ENCODE results near the gene PITX2. TPM values are rescaled to one million over a fixed set of nuclear protein-coding genes. Genes with fewer than 3 reads are reported as not detected.

PITX2 gene
- total RNA-seq, 4 donors from 2014 or later, result 15.0 to 34.4 (median 24.5) TPM

- Histone ChIP-seq H3K27ac (no peak overlapping the region), H3K4me1 (peaks cover 0 to 20% (median 15%) of the 10 kb centered on the region in 4 donors), H3K4me3 (no peak overlapping the region), H3K9me3 (no peaks in the 10 kb centered on the region), H3K36me3 (no peaks in the 10 kb centered on the region), H3K27me3 (peaks cover 93% of the 10 kb centered on the region)
- in situ Hi-C loops (cut with MboI; ENCODE audit: low pct_ligation_motif_present in 1 of 4, low pct_unique_long_range_greater_than_20kb in 1 of 4, low sequenced_read_pairs in 3 of 4) (loop anchor here in 3 of 4 donors (25.0 kb wide), 3 partner anchors 323 to 998 kb away; no protein-coding TSS in a partner anchor), intact Hi-C loops (cut with DNase I; ENCODE audit: low total_unique reads) (no loop called here)
- DNase-seq, result no peak
- TF ChIP-seq EP300 (IDR thresholded peaks at IDR 0.05; ENCODE audit: low read depth) (no peak), CTCF (IDR thresholded peaks at IDR 0.05) (no peak), POLR2A (IDR thresholded peaks at IDR 0.05) (no peak), POLR2AphosphoS5 (IDR thresholded peaks at IDR 0.05) (no peak)
- WGBS, 2 donors (ENCODE audit: low coverage in 1 of 2), result 23 to 38% methylated on average over 23 to 34 of the region's 34 CpGs
Measured at GRCh38 chr4:110639207-110640090, 16.6 kb upstream of the PITX2 start.

DNA sequence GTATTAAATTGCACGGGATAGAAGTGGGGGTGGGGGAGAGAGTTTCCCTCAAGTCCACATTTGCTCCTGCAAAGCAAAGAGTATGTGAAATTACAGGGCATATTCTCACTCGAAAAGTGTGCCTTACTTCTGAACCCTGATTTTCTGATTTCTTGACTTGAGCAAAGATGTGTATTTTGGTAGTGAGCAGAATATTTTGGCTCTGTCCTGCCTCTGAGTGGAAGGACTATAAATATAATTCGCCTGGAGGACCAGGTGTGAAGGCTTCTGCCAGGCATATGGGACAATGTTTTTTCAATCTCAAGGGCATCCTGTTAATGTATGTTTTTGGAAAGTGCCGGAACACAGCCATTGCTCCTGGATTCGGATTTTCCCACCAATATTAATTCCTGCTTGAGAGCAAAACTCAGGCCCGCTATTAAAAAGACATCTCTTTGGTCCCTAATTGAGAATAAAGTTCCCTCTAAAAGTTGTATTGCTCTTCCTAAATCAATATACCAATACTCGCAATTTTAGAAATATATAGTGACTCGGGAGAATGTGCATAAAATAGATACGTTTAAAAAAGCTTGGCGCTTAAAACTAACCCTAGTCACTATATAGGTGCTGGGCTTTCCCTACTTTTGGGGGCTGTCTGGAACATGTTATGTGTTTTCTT lies 15.3 kb upstream of the PITX2 start:
- no peaks in the 10 kb centered on the region for H3K36me3 ChIP-seq
- intact Hi-C loops (cut with DNase I; ENCODE audit: low total_unique reads), result no loop called here
- no peak overlapping the region for H3K4me3 ChIP-seq
- WGBS, 2 donors (ENCODE audit: low coverage in 1 of 2), result 42 to 47% methylated on average over 7 to 10 of the region's 10 CpGs
- peaks cover 0 to 25% (median 16%) of the 10 kb centered on the region in 4 donors for H3K4me1 ChIP-seq
- no peak for TF ChIP-seq POLR2AphosphoS5 (IDR thresholded peaks at IDR 0.05)
- no peak for TF ChIP-seq EP300 (IDR thresholded peaks at IDR 0.05; ENCODE audit: low read depth)
- no peak for TF ChIP-seq POLR2A (IDR thresholded peaks at IDR 0.05)
- TF ChIP-seq CTCF (IDR thresholded peaks at IDR 0.05), result no peak
- no peaks in the 10 kb centered on the region for H3K9me3 ChIP-seq
- peaks cover 100% of the 10 kb centered on the region for H3K27me3 ChIP-seq
- in situ Hi-C loops (cut with MboI; ENCODE audit: low pct_ligation_motif_present in 1 of 4, low pct_unique_long_range_greater_than_20kb in 1 of 4, low sequenced_read_pairs in 3 of 4), result loop anchor here in 3 of 4 donors (25.0 kb wide), 3 partner anchors 324 to 999 kb away; no protein-coding TSS in a partner anchor
- no peak for DNase-seq
- H3K27ac ChIP-seq, result peak overlapping the region in 1 of 4 donors; percentile 80

DNA sequence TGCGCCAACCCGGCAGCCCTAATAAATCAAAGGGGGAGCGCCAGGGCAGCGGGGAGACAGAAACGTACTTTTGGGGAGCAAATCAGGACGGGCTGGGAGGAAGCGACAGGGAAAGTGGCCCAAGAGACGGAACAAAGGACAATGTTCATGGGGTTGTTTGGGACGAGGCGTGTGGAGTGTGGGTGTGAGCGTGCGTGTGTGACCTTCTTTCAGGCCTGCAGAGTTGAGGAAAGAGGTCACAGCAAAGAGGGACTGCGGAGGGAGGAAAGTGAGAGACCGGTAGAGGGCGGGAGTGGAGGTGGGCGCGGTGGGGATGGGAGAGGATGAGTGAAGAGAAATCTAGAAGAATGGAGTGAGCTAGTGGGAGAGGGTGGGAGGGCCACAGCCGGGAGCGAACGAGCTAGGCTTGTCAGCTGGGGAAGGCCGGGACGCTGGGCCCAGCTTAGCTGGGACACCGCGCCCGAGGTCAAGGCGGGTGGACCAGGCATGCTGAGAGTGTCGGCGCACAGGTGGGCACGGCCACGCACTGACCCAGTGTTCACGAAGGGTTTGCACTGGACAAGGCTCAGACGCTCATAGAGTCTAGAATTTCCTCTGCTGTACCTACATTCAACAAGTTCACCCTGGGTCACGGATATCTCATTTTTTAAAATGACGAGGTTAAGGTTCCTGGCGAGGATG lies 14.7 kb upstream of the PITX2 start:
- intact Hi-C loops (cut with DNase I; ENCODE audit: low total_unique reads), result no loop called here
- no peak for TF ChIP-seq EP300 (IDR thresholded peaks at IDR 0.05; ENCODE audit: low read depth)
- no peak for TF ChIP-seq POLR2A (IDR thresholded peaks at IDR 0.05)
- no peak for TF ChIP-seq POLR2AphosphoS5 (IDR thresholded peaks at IDR 0.05)
- TF ChIP-seq CTCF (IDR thresholded peaks at IDR 0.05), result no peak
- in situ Hi-C loops (cut with MboI; ENCODE audit: low pct_ligation_motif_present in 1 of 4, low pct_unique_long_range_greater_than_20kb in 1 of 4, low sequenced_read_pairs in 3 of 4), result loop anchor here in 3 of 4 donors (25.0 kb wide), 3 partner anchors 325 to 1000 kb away; no protein-coding TSS in a partner anchor
- DNase-seq, result no peak
- Histone ChIP-seq H3K27ac (peak overlapping the region in 2 of 4 donors; percentile 51 to 80), H3K4me1 (peaks cover 0 to 29% (median 20%) of the 10 kb centered on the region in 4 donors), H3K4me3 (peak overlapping the region in 3 of 4 donors; percentile 31 to 54 (median 41)), H3K27me3 (peaks cover 100% of the 10 kb centered on the region), H3K36me3 (no peaks in the 10 kb centered on the region), H3K9me3 (no peaks in the 10 kb centered on the region)
- WGBS, 2 donors (ENCODE audit: low coverage in 1 of 2), result 9 to 15% methylated on average over 18 to 35 of the region's 35 CpGs

Data from transverse colon (tissue), 4 donors.